Mesendoderm (in vitro differentiated cells): ENCODE measurements around the gene SLC5A6.

Experiments
- DNase-seq: peaks from one replicate; pipeline ENCODE4 v3.0.0; 2013
- H2AK5ac ChIP-seq: 2 replicates; pipeline ENCODE4 v1.6.1; 2013; ENCODE audit warnings: low read length, inconsistent platforms
- H2BK120ac ChIP-seq: 2 replicates; pipeline ENCODE4 v1.6.1; 2013; ENCODE audit warnings: low read depth, mild to moderate bottlenecking, low read length, moderate library complexity, mixed read lengths
- H2BK15ac ChIP-seq: replicated peaks from 2 replicates; pipeline ENCODE4 v1.6.1; 2013; ENCODE audit warnings: low read depth, mild to moderate bottlenecking, moderate library complexity
- H2BK5ac ChIP-seq: 2 replicates; pipeline ENCODE4 v1.6.1; 2013; ENCODE audit warnings: low read length, inconsistent platforms
- H3K18ac ChIP-seq: 2 replicates; pipeline ENCODE4 v1.6.1; 2013; ENCODE audit warnings: mild to moderate bottlenecking, low read length, mixed read lengths
- H3K23ac ChIP-seq: one replicate; pipeline ENCODE4 v1.6.1; 2013; ENCODE audit warnings: low read length
- H3K27ac ChIP-seq: 2 replicates; pipeline ENCODE4 v1.5.1; 2013; ENCODE audit warnings: low read depth, mild to moderate bottlenecking, inconsistent platforms, low read length, moderate library complexity
- H3K27me3 ChIP-seq: 2 replicates; pipeline ENCODE4 v1.6.1; 2013; ENCODE audit warnings: low read length, control low read depth, mild to moderate bottlenecking, inconsistent platforms; ENCODE audit not compliant: insufficient read depth, poor library complexity
- H3K36me3 ChIP-seq: 2 replicates; pipeline ENCODE4 v1.6.1; 2013; ENCODE audit warnings: low read length, inconsistent platforms; ENCODE audit not compliant: control insufficient read depth, insufficient read depth
- H3K4ac ChIP-seq: one replicate; pipeline ENCODE4 v1.6.1; 2013; ENCODE audit warnings: low read depth, mild to moderate bottlenecking, low read length, moderate library complexity
- H3K4me1 ChIP-seq: 2 replicates; pipeline ENCODE4 v1.6.1; 2013; ENCODE audit warnings: low read depth, low read length, inconsistent platforms; ENCODE audit not compliant: control insufficient read depth
- H3K4me2 ChIP-seq: 2 replicates; pipeline ENCODE4 v1.6.1; 2013; ENCODE audit warnings: low read length
- H3K4me3 ChIP-seq: 2 replicates; pipeline ENCODE4 v1.5.1; 2013; ENCODE audit warnings: mild to moderate bottlenecking, low read length
- H3K56ac ChIP-seq: one replicate; pipeline ENCODE4 v1.6.1; 2013; ENCODE audit warnings: low read length
- H3K79me1 ChIP-seq: 2 replicates; pipeline ENCODE4 v1.6.1; 2013; ENCODE audit warnings: low read length, inconsistent platforms
- H3K79me2 ChIP-seq: 2 replicates; pipeline ENCODE4 v1.6.1; 2013; ENCODE audit warnings: mild to moderate bottlenecking, low read length; ENCODE audit not compliant: control insufficient read depth, insufficient read depth
- H3K9ac ChIP-seq: 2 replicates; pipeline ENCODE4 v1.6.1; 2013; ENCODE audit warnings: low read length, inconsistent platforms
- H4K5ac ChIP-seq: one replicate; pipeline ENCODE4 v1.6.1; 2013; ENCODE audit warnings: low read length
- H4K8ac ChIP-seq: one replicate; pipeline ENCODE4 v1.6.1; 2013; ENCODE audit warnings: low read depth, mild to moderate bottlenecking, control low read depth, low read length, moderate library complexity
- WGBS: extraction: QIAGEN DNeasy Blood & Tissue Kit; methylation state at CpG from one replicate; pipeline ENCODE4 v1.1.7; 2013; ENCODE audit warnings: low lambda C conversion rate, missing lambda C conversion rate; ENCODE audit not compliant: insufficient coverage; ENCODE audit errors: extremely low coverage; 5-methylcytosine and 5-hydroxymethylcytosine counted together

Gene SLC5A6

GRCh38 chr2:27255187-27255586, 43.1 kb upstream of the SLC5A6 start:
- no CpG with 5 or more reads among the region's 13 CpGs for WGBS
- no peak overlapping the region for H3K4me2 ChIP-seq
- no peak overlapping the region for H2BK5ac ChIP-seq
- no peak for DNase-seq
- no peaks in the 10 kb centered on the region for H3K36me3 ChIP-seq
- no peaks in the 10 kb centered on the region for H3K79me1 ChIP-seq
- H3K4ac ChIP-seq, result no peak overlapping the region
- H3K4me3 ChIP-seq, result no peak overlapping the region
- no peak overlapping the region for H4K5ac ChIP-seq
- H3K18ac ChIP-seq, result no peak overlapping the region
- H3K23ac ChIP-seq, result no peak overlapping the region
- H3K4me1 ChIP-seq, result peaks cover 3% of the 10 kb centered on the region
- no peak overlapping the region for H2BK120ac ChIP-seq
- no peak overlapping the region for H3K56ac ChIP-seq
- H3K27me3 ChIP-seq, result no peaks in the 10 kb centered on the region
- H3K79me2 ChIP-seq, result no peaks in the 10 kb centered on the region
- no peak overlapping the region for H2BK15ac ChIP-seq
- no peak overlapping the region for H4K8ac ChIP-seq
- no peak overlapping the region for H3K27ac ChIP-seq
- H2AK5ac ChIP-seq, result no peak overlapping the region
- no peak overlapping the region for H3K9ac ChIP-seq

GRCh38 chr2:27251766-27252165, 39.7 kb upstream of the SLC5A6 start:
- Histone ChIP-seq H3K4me1 (peaks cover 3% of the 10 kb centered on the region), H3K18ac (no peak overlapping the region), H2BK15ac (no peak overlapping the region), H3K36me3 (no peaks in the 10 kb centered on the region), H3K23ac (no peak overlapping the region), H4K5ac (no peak overlapping the region), H3K79me1 (no peaks in the 10 kb centered on the region), H2AK5ac (no peak overlapping the region), H3K79me2 (no peaks in the 10 kb centered on the region), H3K9ac (no peak overlapping the region), H3K4me3 (no peak overlapping the region), H3K27ac (no peak overlapping the region), H2BK120ac (no peak overlapping the region), H2BK5ac (no peak overlapping the region), H4K8ac (no peak overlapping the region), H3K4me2 (no peak overlapping the region), H3K4ac (no peak overlapping the region), H3K56ac (no peak overlapping the region), H3K27me3 (no peaks in the 10 kb centered on the region)
- no CpG with 5 or more reads among the region's 13 CpGs for WGBS
- no peak for DNase-seq

GRCh38 chr2:27250652-27251379, 38.7 kb upstream of the SLC5A6 start:
- H3K4me3 ChIP-seq, result no peak overlapping the region
- no peaks in the 10 kb centered on the region for H3K79me1 ChIP-seq
- H3K79me2 ChIP-seq, result no peaks in the 10 kb centered on the region
- no peaks in the 10 kb centered on the region for H3K27me3 ChIP-seq
- H2BK5ac ChIP-seq, result no peak overlapping the region
- no peak for DNase-seq
- no peak overlapping the region for H3K27ac ChIP-seq
- peak overlapping the region; percentile 50 for H3K9ac ChIP-seq
- no peak overlapping the region for H3K23ac ChIP-seq
- H3K18ac ChIP-seq, result no peak overlapping the region
- H2BK120ac ChIP-seq, result no peak overlapping the region
- no peak overlapping the region for H4K8ac ChIP-seq
- no peak overlapping the region for H4K5ac ChIP-seq
- H3K4me1 ChIP-seq, result peaks cover 3% of the 10 kb centered on the region
- WGBS, result no CpG with 5 or more reads among the region's 13 CpGs
- H3K4me2 ChIP-seq, result peak overlapping the region; percentile 4
- H3K4ac ChIP-seq, result no peak overlapping the region
- no peaks in the 10 kb centered on the region for H3K36me3 ChIP-seq
- no peak overlapping the region for H2AK5ac ChIP-seq
- H2BK15ac ChIP-seq, result no peak overlapping the region
- peak overlapping the region; percentile 81 for H3K56ac ChIP-seq

GRCh38 chr2:27249891-27250651, 38.0 kb upstream of the SLC5A6 start:
- Histone ChIP-seq H3K4ac (peak overlapping the region; percentile 28), H3K27me3 (no peaks in the 10 kb centered on the region), H3K4me1 (peaks cover 3% of the 10 kb centered on the region), H3K79me1 (no peaks in the 10 kb centered on the region), H3K4me2 (peak overlapping the region; percentile 4), H3K27ac (no peak overlapping the region), H3K4me3 (no peak overlapping the region), H3K36me3 (peaks cover 1% of the 10 kb centered on the region), H3K18ac (no peak overlapping the region), H2BK15ac (no peak overlapping the region), H3K23ac (no peak overlapping the region), H4K5ac (no peak overlapping the region), H2AK5ac (no peak overlapping the region), H3K79me2 (no peaks in the 10 kb centered on the region), H2BK120ac (no peak overlapping the region), H3K9ac (peak overlapping the region; percentile 50), H4K8ac (no peak overlapping the region), H2BK5ac (no peak overlapping the region), H3K56ac (peak overlapping the region; percentile 81)
- peak; percentile 86 for DNase-seq
- no CpG with 5 or more reads among the region's 22 CpGs for WGBS

GRCh38 chr2:27249159-27249890, 37.3 kb upstream of the SLC5A6 start:
- Histone ChIP-seq H3K9ac (no peak overlapping the region), H4K8ac (no peak overlapping the region), H3K18ac (no peak overlapping the region), H3K27ac (no peak overlapping the region), H2BK15ac (no peak overlapping the region), H2AK5ac (no peak overlapping the region), H3K4me2 (no peak overlapping the region), H3K79me1 (no peaks in the 10 kb centered on the region), H3K4ac (no peak overlapping the region), H3K4me1 (peaks cover 3% of the 10 kb centered on the region), H3K27me3 (no peaks in the 10 kb centered on the region), H3K79me2 (no peaks in the 10 kb centered on the region), H3K23ac (no peak overlapping the region), H2BK5ac (no peak overlapping the region), H4K5ac (no peak overlapping the region), H3K36me3 (peaks cover 3% of the 10 kb centered on the region), H3K4me3 (no peak overlapping the region), H3K56ac (no peak overlapping the region), H2BK120ac (no peak overlapping the region)
- no CpG with 5 or more reads among the region's 12 CpGs for WGBS
- DNase-seq, result no peak
